Stimulated activated CD8-positive, alpha-beta memory T cell treated with anti-CD3 and anti-CD28 coated beads, Interleukin-2, amount 100 ng/mL, for 48 hours (primary cell): ENCODE measurements around the gene SUPT4H1.

Experiments used
- DNase-seq, 2 donors: peaks; one replicate each; pipeline ENCODE4 v3.0.0-alpha.2; 2020; ENCODE audit warnings: low read depth in 2 of 2

Gene SUPT4H1

DNA sequence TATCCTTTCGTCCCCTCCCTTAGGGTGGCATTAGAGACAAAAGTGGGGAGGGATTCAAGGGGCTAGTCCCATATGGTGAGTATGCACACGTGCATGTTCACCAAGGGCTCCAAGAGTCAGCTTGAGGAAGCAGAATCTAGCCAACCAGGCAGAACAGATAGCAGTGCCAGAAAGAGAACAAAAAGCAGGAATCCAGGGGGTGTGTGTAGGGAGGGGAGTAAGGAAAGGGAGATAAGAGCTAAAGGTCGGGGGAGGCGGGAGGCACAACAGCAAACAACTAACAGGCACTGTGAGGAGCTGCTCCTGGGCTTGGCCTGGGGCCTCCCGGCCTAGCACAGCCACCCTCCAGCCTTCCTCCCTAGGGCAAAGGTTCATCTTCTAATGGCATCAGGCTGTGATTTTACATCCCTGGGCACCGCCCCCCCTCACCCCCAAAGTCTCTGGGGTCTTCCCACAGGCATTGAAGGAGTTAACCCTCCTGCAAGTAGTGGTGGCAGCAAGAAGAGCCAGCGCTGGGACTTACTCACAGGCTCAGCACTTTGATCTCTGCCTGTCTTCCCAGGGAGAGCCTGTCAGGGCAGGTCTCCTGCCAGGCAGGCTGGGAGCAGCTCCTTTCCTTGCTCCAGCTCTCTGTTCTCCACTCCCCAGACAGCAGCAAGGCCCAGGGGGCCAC lies 12.4 kb upstream of the SUPT4H1 start:
- DNase-seq, result no peak

DNA sequence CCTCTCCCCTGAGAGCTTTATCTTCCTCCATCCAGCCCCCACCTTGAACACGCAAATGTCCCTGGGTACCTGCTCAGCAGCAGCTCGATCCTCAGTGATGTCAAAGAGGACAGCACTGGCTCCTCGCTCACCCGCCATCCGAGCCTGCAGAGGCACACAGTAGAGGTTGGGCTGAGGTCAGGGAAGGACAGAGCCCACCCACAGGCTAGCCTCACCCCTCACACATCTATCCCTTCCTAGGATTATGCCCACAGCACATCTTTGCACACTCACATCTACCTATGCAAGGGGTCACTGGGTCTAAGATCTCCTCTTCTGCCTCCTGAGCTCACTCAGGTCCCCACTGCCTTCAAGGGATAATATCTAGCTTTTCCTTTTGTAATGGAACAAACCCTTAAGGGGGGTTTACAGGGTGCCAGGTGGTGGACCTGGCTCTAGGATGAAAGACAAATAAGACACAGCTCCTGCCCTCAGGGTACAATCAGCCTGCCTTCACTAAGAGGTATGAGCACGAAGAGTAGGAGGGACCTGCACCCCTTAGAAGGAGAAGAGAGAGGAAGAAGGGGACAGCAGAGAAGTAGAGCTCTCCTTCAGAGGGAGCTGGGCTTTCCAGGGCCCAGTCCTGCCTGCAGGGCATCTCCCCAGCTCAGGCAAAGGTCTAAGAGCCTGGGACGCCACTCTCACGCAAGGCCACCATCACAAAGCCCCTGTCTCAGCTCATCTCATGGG lies 11.6 kb upstream of the SUPT4H1 start:
- no peak for DNase-seq

DNA sequence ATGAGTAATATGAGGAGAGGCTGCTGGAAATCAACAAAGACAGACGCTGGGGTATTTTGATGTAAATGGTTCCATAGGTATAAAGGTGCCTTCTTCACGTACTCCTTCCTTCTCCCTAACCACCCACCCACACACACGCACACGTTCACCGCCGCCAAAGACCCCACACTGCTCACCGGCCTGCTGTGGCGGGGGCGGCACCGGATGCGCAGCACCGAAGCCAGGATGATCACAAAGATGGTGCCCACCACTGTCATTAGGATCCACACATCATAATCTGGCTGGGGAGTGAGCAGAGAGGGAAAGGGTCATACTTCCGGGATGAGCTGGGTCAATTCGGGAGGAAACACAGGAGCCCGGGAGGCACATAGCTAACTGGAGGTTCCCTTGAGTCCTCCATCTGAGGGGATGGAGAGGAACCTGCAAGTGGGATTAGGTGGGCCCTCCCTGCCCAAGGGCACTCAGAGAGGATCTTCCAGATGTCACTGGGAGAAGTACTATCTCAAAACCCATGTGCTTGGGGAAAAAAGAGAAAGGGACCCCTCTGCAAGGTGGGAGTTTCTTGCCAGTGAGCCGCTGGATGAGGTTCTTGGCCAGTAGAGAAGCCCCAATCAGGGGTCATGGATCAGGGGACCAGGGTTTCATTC lies 10.5 kb upstream of the SUPT4H1 start:
- DNase-seq, result no peak

DNA sequence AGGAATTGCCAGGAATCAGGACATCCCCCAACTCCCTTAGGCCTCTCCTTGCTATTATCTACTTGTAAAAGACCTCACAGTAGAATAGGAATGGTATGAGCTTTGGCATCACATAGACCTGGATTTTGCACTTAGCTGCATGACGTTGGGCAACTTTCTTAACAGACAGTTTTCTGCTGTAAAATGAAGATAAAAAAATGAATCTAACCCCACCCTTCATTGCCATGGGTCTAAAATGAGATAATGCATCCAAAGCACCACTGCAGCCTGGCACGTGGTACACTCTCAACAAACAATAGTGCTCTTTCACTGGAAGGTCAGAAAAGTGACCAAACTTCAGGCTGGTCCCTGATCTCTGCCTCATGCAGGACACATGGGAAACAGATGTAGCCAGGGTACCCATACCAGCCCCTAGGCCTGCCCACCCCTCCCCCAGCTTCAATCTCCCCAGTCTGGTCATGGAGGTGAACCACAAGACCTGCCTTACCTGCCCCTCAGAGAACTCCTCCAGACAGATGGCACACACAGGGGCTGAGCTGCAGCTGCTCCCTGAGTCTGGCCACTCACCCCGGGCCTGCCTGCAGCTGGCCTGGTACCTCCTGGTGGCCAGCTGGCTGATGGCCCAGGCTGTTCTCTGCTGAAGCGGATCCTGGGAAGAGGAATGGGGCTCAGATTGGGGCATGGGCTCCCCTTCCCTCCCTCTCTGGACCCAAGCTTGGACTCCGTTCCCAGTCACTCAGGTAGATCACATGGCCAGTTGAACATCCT lies 8.5 kb upstream of the SUPT4H1 start:
- DNase-seq, result no peak

DNA sequence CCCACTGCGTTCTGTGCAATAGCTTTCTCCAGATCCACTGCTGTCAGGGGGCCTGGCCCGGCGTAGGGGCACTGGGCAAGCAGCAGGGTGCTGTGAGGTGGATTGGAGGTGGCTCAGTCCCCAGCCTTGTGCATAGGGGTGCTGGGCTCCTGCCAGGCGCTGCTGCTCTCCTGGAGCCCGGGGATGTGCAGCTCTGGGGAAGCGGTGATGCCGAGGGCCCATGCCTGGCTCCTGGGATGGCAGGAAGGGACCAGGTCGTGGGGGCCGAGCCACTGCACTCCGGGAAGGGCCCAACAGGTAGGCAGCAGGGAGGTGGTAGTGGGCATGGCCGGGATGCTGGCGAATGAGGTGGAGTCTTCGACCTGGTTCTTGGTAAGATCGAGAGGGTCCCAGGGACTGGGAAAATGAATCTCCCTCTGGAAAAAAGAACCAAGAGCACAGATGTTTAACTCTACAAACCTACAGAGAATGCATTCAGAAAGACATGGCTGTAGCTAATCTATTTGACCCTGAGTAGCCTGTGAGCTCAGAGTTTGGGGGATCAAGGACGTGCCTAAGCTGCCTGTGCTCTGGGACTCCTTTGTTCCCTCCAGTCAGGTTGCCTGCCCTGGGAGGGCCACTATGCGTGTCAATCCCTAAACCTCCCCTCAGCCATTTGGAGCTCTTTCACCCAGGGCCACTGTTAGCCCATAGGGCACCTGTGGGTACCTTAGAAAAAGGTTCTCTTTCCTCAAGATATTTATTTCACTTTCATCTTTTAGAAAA lies 6.6 kb upstream of the SUPT4H1 start:
- DNase-seq, result no peak

DNA sequence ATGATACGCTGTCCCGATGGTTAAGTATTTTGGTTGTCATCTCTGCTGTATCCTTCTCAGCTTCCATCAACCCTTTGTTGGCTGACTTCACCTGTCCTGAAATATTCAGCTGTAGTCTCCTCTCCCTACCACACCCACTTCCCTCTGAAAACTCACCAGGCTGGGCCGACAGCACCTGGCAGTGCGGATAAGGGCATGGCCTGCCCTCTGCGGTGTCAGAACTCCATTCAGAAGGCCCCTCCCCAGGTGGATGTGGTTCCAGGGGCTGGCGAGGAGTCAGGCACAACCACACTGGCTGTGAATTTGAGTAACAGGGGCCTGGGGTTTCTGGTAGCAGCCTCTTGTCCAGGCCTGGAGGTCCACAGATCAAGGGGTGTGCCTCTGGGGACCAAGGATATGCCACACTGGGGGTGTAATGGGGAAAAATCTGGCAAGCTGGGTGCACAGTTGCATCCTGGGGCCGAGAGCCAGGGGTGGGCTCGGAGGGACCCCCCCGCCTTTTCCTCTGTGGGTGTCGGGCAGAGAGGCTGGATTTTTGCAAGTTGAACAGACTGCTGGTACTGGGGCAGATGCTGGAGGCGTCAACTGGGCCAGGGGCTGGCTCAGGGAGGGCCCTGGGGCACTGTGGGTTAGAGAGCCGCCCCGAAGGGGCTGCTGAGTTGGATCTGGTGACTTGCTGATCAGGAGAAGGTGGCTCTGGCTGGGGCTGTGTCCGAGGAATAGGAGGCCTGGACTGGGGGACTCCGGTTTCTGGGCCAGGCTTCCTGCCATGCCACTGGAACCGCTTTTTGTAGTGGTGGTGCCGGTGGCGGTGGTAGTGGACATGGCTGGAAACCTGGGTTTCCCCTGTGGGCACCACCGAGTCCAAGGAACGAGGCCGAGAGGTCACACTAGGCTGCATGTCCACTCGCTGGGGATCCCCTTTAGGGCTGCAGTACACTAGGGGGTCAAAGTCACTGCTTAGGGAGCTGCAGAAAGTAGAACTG lies 5.6 kb upstream of the SUPT4H1 start:
- DNase-seq, result no peak

DNA sequence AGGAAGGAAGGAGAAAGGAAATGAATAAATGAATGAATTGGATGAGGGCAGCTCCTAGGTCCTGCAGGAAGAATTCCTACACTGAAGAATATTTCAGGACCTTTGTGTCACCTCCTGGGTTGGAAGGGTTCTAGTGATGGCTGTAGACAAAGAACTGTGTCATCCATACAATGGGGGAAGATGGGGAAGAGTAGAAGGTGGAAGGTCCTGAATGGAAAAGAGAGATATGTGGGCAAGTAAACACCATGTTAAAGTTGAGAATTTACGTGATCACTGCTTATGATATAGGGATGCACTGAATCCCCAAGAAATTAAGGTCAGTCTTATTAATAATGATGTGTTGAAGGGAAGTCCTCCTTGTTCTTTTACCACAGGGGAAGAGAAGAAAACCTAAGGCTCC lies 4.2 kb upstream of the SUPT4H1 start:
- DNase-seq, result no peak

DNA sequence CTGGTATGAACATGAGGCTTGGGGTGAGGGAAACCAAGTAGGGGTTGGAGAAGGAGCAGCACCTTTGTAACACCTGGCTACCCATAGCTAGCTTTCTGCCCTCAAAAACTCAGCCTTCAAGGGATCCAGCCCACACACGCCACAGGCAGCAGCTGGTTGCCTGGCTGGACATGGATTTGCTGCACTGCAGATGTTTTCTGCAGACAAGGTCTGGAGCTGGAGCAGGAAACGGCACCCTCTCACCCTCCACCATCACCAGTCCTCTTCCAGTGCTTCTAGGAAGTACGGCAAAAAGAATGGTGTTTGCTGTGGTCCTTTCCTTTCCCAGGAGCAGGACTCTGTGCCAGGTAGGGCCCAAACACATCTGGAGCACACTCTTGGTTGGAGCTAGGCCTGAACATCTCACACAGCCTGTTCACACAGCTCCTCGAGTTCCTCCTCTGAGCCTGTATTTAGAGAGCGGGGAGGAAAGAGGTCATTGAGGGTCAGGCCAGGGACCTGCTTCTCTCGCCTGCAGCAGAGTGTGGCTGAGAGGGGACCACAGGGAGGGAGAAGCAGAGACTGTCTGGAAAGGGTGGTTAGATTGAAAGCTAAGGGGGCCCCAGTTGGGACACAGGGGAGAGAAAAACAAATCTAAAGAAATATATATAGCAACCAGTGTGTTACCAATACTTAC lies 2.7 kb upstream of the SUPT4H1 start:
- no peak for DNase-seq

DNA sequence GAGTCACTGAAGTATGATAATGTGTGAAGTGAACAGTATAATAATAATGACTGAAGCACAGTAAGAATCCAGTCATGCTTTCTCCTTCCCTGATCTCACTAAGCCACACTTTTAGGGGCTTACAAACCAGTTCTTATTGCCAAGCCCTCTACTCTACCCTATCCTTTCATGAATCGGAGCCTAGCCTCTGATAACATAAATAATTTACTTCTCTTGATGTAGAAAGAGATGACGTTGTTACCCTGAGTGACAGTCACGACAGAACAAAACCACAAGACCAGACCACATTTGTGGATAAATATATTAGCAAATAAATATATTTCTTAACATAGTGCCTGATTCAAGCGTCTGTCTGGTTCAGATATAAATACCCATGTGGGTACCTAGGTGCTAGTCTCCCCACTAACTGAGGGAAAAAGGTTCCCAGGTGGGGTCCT lies 1.4 kb upstream of the SUPT4H1 start:
- DNase-seq, result no peak

DNA sequence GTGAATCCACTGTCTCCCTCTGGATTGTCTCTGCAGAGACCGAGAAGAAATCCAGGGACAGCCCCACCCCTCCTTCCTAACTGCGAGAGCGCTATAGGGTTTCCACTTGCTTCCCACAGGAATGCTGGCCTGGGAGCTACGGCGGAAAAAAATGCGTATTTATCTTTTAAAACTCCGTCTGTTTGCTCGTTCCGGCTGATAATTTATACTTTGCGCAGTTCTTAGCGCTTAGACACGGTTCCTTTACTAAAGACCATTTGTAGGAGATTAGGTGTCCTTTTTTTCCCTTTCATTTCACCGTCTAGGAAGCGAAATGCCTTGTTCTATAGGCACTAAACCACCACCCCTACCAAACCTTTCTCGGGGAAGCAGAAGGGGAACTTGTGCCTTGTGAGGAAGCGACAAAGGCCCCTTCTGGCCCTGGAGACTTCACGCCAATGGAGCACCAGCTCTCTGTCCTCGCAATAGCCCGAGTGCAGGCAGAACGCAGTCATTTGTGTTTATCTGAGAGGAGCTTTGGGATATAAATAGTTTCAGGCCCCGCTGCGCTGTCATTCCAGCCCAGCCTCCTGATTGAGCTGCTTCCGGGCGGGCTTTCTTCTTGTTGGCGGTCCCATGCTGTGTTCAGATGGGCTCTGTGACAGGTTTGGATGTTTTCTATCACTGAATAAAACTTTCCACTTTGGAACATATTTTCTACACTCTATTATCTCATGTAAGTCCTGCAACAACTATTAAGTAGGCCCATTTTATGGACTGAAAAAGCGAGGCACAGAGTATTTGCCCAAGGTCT lies 791 bp upstream of the SUPT4H1 start:
- DNase-seq, result no peak

DNA sequence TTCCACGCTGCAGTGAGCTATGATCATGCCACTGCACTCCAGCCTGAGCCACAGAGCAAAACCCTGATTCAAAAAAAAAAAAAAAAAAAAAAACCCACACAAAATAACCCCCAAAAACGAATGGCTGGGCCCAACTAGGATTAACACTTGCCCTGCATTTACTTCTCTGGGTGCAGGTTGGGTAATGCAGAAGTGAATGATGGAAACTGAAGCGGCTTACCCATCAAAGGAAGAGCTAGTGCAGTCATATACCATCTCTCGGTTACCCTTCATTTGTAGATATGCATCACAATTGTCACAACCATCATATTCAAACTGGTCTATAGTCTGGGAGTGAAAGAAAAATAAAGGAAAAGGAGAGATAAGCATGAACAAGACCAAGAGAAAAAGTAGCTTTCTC lies 819 bp downstream of the SUPT4H1 start:
- no peak for DNase-seq

DNA sequence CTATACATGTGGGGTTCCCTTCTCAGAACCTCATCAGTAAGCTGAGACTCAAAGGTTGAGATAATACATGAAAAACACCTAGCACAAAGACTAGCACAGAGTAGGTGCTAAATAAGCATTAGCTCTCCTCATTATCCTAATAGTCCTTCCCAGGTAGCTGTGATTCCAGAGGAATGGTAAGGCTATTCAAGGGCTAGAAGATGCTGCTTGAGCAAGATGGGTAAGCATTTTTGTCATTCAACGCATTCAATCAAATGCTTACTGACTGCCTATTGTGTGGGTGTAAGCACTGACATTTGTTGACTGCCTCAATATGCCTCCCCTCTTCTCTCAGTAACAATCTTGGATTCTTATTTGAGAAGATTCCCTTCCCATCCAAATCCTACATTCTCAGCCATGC lies 4.0 kb downstream of the SUPT4H1 start:
- DNase-seq, result no peak

DNA sequence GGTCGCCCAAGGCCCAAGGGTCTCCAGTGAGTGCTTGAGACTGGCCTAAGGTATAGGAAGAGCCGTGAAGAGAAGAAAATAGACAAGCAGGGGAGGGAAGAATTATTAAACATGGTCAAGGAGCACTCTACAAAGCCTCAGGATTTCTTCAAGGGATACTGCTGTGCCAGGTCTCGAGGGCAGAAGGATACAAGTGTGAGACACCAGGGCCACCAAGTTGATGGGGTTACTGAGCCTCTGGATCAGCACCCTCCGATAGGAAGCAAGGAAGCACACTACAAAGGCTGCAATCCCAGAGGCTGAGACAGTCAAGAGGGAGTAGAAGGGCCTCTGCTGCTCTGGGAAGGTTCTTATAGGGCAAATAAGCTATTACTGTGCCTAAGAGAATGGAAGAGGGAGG lies 6.5 kb downstream of the SUPT4H1 start:
- no peak for DNase-seq

DNA sequence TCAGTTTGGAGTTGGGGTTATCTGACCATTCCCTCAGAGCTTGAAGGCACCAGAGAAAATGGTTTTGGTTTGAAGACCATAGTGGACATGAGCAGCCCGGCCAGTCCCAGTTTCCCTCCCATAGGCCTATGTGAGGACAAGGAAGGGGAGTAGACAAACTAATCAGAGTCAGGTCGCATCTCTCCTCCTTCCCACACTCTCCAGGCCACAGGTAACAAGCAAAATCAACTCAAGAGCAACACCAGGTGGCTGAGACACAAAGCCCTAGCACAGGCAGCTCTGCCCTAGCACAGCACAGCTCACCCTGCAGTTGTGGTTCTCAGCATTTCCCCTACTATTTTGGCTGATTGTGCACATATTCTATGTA lies 7.2 kb downstream of the SUPT4H1 start:
- DNase-seq, result peak; percentile 27 to 46

DNA sequence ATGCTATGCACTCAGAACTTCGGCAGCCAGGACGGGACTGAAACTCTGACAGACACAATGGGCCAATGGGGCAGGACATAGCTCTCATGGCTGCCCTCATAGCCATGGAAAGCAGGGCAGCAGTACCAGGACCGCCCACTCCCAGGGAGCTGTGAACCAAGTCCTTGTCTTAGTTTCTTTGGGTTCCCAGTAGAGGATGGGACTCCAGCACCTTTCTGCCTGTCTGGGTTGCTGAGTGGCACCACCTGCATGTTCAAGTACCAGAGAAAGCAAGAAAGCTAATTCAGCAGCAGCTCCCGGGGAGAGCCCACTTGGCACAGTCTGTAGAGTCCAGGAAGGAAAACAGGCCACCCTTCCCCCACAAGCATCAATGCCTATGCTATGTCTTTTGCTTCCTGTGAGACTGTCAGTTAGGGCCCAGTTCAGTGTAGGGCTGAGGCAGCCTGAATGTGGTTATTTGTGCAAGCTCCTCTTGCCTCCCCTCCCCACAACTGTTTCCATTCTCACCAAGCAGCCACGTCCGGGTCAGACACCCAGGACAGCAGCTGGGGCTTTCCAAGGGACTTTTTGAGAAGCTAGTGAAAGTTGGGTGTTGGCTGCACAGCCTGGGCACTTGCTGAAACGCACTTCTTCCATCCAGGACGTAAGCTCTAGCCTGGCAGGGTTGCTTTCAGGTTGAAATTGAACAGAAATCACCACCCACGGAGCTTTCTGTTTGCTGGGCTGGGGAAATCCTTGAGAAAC lies 7.8 kb downstream of the SUPT4H1 start:
- DNase-seq, result peak; percentile 76 to 83

DNA sequence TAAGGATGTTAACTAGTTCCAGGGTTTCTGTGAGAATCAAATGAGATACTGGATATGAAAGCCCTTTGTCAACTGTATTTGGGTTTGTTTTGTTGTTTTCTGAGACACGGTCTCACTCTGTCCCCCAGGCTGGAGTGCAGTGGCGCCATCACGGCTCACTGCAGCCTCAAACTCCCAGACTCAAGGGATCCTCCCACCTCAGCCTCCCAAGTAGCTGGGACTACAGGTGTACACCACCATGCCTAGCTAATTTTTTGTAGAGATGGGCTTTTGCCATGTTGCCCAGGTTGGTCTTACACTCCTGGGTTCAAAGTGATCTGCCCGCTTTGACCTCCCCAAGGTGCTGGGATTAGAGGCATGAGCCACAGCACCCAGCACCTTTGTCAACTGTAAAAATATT lies 8.9 kb downstream of the SUPT4H1 start:
- DNase-seq, result no peak

DNA sequence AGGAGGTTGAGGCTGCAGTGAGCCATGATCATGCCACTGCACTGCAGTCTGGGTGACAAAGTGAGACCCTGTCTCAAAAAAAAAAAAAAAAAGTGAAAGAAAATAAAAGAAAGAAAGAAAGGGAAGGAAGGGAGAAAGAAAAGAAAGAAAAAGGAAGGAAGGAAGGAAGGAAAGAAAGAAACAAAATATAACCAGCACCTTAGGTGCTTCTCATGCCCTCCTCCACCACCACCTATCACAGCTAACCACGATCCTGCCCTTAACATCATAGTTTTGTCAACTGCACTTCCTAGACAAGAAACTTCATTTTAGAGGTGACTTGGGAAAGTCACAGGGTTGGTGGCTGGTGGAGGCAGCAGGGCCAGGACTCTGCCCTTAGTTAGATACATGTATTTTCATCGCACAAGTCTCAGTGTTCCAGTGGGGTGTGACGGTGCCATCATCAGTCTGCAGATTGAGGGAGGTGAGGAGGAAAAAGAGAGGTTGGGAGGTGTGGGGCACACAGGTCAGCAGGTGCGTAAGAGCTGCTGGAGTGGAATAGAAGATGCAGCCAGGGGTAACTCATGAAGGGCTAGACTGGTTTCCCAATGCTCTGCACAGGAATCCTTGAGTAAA lies 10.0 kb downstream of the SUPT4H1 start:
- DNase-seq, result no peak
